ENCODE measurements around the gene GMDS.

DNA sequence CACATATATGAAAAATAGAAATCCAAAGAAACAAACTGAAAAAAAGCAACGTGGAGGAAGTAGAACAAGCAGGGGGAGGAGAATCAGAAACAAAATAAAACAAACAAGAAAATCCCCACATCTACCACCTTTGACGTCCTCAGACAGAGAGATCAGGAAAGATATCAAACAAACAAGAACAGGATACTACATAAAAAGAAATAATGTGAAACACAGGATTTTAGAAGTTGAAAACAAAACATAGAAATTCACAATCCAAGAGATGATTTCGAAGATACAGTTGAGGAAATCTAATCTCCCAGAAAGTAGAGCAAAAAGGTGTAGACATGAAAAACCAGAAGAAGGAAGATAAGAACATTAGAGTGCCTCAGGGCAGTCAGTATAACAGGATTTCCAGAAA is 514.5 kb downstream of the GMDS start:
- no peak for TF ChIP-seq POLR2A (IDR thresholded peaks at IDR 0.05)
- TF ChIP-seq, protein P1, sequence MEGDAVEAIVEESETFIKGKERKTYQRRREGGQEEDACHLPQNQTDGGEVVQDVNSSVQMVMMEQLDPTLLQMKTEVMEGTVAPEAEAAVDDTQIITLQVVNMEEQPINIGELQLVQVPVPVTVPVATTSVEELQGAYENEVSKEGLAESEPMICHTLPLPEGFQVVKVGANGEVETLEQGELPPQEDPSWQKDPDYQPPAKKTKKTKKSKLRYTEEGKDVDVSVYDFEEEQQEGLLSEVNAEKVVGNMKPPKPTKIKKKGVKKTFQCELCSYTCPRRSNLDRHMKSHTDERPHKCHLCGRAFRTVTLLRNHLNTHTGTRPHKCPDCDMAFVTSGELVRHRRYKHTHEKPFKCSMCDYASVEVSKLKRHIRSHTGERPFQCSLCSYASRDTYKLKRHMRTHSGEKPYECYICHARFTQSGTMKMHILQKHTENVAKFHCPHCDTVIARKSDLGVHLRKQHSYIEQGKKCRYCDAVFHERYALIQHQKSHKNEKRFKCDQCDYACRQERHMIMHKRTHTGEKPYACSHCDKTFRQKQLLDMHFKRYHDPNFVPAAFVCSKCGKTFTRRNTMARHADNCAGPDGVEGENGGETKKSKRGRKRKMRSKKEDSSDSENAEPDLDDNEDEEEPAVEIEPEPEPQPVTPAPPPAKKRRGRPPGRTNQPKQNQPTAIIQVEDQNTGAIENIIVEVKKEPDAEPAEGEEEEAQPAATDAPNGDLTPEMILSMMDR (IDR thresholded peaks at IDR 0.05 in 4 of 5, conservative IDR thresholded peaks at IDR 0.05 in 1 of 5) = no peak

All from gastrocnemius medialis (tissue), 4 donors.